ENCODE results near the gene NIN. TPM values are rescaled to one million over a fixed set of nuclear protein-coding genes. Genes with fewer than 3 reads are reported as not detected.

NIN gene
- total RNA-seq, 1 donor from 2014 or later = 33.2 TPM

- DNase-seq (ENCODE audit: low spot score in 2 of 2, unreplicated experiment in 2 of 2) = no peak
- peaks cover 19% of the 10 kb centered on the region for H3K9me3 Mint-ChIP-seq
- no peak for TF ChIP-seq CTCF (IDR thresholded peaks at IDR 0.05; ENCODE audit: unreplicated experiment)
- H3K27ac Mint-ChIP-seq = no peak overlapping the region
- H3K4me1 Mint-ChIP-seq = peaks cover 15% of the 10 kb centered on the region
- peaks cover 2% of the 10 kb centered on the region for H3K36me3 Mint-ChIP-seq
- no peak overlapping the region for H3K4me3 Mint-ChIP-seq
- H3K27me3 Mint-ChIP-seq (ENCODE audit: low read depth) = no peaks in the 10 kb centered on the region
Observed at GRCh38 chr14:50678163-50678562, 152.8 kb downstream of the NIN start.

GRCh38 chr14:50677527-50678063 lies 153.4 kb downstream of the NIN start:
- peaks cover 19% of the 10 kb centered on the region for H3K9me3 Mint-ChIP-seq
- no peak overlapping the region for H3K27ac Mint-ChIP-seq
- DNase-seq (ENCODE audit: low spot score in 2 of 2, unreplicated experiment in 2 of 2) = no peak

GRCh38 chr14:50676814-50677516 lies 154.0 kb downstream of the NIN start:
- Mint-ChIP-seq H3K9me3 (peaks cover 19% of the 10 kb centered on the region), H3K4me3 (no peak overlapping the region), H3K27me3 (ENCODE audit: low read depth) (no peaks in the 10 kb centered on the region), H3K36me3 (peaks cover 2% of the 10 kb centered on the region), H3K27ac (no peak overlapping the region), H3K4me1 (peaks cover 15% of the 10 kb centered on the region)
- DNase-seq (ENCODE audit: low spot score in 2 of 2, unreplicated experiment in 2 of 2) = no peak
- TF ChIP-seq CTCF (IDR thresholded peaks at IDR 0.05; ENCODE audit: unreplicated experiment) = no peak

More at GRCh38 chr14:50677527-50678063, 153.4 kb downstream of the NIN start:
- no peak for TF ChIP-seq CTCF (IDR thresholded peaks at IDR 0.05; ENCODE audit: unreplicated experiment)
- Mint-ChIP-seq H3K36me3 (peaks cover 2% of the 10 kb centered on the region), H3K4me1 (peaks cover 15% of the 10 kb centered on the region), H3K4me3 (no peak overlapping the region), H3K27me3 (ENCODE audit: low read depth) (no peaks in the 10 kb centered on the region)

- DNase-seq (ENCODE audit: low spot score in 2 of 2, unreplicated experiment in 2 of 2) = no peak
- no peak for TF ChIP-seq CTCF (IDR thresholded peaks at IDR 0.05; ENCODE audit: unreplicated experiment)
Observed at GRCh38 chr14:50675597-50675996, 155.4 kb downstream of the NIN start.

GRCh38 chr14:50670866-50671256 lies 160.1 kb downstream of the NIN start:
- Mint-ChIP-seq H3K9me3 (peaks cover 9% of the 10 kb centered on the region), H3K4me3 (no peak overlapping the region)

More at GRCh38 chr14:50675597-50675996, 155.4 kb downstream of the NIN start:
- Mint-ChIP-seq H3K9me3 (peaks cover 14% of the 10 kb centered on the region), H3K4me3 (no peak overlapping the region), H3K27ac (peak overlapping the region; percentile 63), H3K4me1 (peaks cover 15% of the 10 kb centered on the region), H3K27me3 (ENCODE audit: low read depth) (no peaks in the 10 kb centered on the region), H3K36me3 (no peaks in the 10 kb centered on the region)

More at GRCh38 chr14:50670866-50671256, 160.1 kb downstream of the NIN start:
- TF ChIP-seq CTCF (IDR thresholded peaks at IDR 0.05; ENCODE audit: unreplicated experiment) = no peak
- no peaks in the 10 kb centered on the region for H3K36me3 Mint-ChIP-seq
- peaks cover 19% of the 10 kb centered on the region for H3K4me1 Mint-ChIP-seq
- no peak for DNase-seq (ENCODE audit: low spot score in 2 of 2, unreplicated experiment in 2 of 2)
- no peaks in the 10 kb centered on the region for H3K27me3 Mint-ChIP-seq (ENCODE audit: low read depth)
- no peak overlapping the region for H3K27ac Mint-ChIP-seq

Data from mesothelial cell of epicardium (in vitro differentiated cells).